Hepatocyte (in vitro differentiated cells): Measurements from ENCODE around the gene APLN.

ENCODE experiments used
- CTCF ChIP-seq: fragments of 200-600 bp; sonication (generic); IDR thresholded peaks from 2 replicates; pipeline ENCODE4 v1.5.1; 2016; ENCODE audit warnings: antibody characterized with exemption, mild to moderate bottlenecking; ENCODE audit not compliant: poor library complexity
- EZH2 ChIP-seq: fragments of 200-600 bp; sonication (generic); IDR thresholded peaks from 2 replicates; pipeline ENCODE4 v1.6.1; 2016; ENCODE audit warnings: antibody characterized with exemption, mild to moderate bottlenecking, borderline replicate concordance

DNA sequence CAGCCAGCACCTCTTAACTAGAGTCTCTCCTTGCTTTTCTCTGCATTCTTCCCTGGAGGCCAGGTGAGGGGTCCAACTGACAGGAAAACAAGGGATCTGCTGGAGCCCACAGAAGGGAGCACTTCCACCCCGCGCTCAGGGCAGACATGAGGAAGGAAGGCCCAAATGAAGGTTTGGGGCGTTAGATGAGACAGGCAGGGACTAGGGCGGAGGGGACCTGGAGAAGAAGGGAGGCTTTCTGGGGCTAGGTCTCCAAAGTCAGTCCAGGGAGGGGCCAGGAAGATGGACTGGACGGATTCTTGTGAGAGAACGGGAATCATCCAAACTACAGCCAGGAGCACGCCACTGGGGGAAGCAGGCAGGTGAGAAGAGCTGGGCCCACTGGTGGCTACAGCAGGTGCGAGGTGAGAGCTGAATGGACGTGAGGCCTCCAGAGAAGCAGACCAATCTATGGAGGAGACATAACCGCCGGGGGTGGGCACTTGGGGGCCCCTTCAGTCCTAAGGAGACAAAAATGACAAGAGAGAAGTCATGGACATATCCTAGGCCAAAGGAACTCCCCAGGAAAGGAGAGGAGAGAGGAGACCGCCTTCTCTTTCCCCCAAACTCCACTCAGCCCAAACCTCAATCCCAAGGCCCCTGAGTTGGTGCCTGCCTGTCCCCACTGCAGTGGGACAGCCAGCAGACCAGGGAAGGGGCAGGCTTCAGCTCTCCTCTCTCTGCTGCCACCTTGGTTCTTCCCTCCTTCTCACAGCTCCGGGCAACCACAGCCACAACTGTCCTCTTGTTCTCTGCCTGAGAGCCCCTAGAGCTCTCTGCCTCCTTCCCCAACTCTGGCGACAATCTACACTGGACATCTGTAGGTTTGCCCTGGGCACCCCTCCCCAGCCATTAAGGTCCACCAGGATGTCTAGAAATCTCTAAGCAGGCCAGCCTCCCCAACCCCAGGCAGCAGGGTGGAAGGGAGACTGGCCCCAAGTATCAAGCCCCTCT, 7.0 kb downstream of the APLN start:
- TF ChIP-seq CTCF = no peak
- TF ChIP-seq EZH2 = no peak
